ENCODE measurements around the gene HMGCS2.

Gene HMGCS2

GRCh38 chr1:119784191-119784781, 15.6 kb upstream of the HMGCS2 start:
- Histone ChIP-seq H3K9me3 (ENCODE audit: insufficient read depth, low read length) (no peaks in the 10 kb centered on the region), H2AFZ (ENCODE audit: low read depth, low read length) (no peak overlapping the region), H3K9ac (ENCODE audit: low read length) (no peak overlapping the region), H3K4me2 (ENCODE audit: low read length) (no peak overlapping the region), H3K4me1 (ENCODE audit: low read length) (peaks cover 8% of the 10 kb centered on the region), H3K79me2 (ENCODE audit: low read length) (no peaks in the 10 kb centered on the region), H3K4me3 (ENCODE audit: low read length) (no peak overlapping the region), H3K27ac (ENCODE audit: low read length) (no peak overlapping the region), H4K20me1 (ENCODE audit: insufficient read depth, low read length) (no peaks in the 10 kb centered on the region), H3K27me3 (ENCODE audit: low read depth, low read length) (peaks cover 59% of the 10 kb centered on the region), H3K36me3 (replicated peaks; ENCODE audit: low read depth, low read length) (no peaks in the 10 kb centered on the region)
- TF ChIP-seq EZH2phosphoT487 (IDR thresholded peaks at IDR 0.05; ENCODE audit: low read depth), result no peak
- TF ChIP-seq CTCF (IDR thresholded peaks at IDR 0.05; ENCODE audit: low read depth, low read length), result no peak

- H4K20me1 ChIP-seq (ENCODE audit: insufficient read depth, low read length), result no peaks in the 10 kb centered on the region
- TF ChIP-seq CTCF (IDR thresholded peaks at IDR 0.05; ENCODE audit: low read depth, low read length) (no peak), EZH2phosphoT487 (IDR thresholded peaks at IDR 0.05; ENCODE audit: low read depth) (no peak)
- no peak overlapping the region for H2AFZ ChIP-seq (ENCODE audit: low read depth, low read length)
- no peaks in the 10 kb centered on the region for H3K36me3 ChIP-seq (replicated peaks; ENCODE audit: low read depth, low read length)
- H3K4me3 ChIP-seq (ENCODE audit: low read length), result no peak overlapping the region
- peaks cover 8% of the 10 kb centered on the region for H3K4me1 ChIP-seq (ENCODE audit: low read length)
- H3K9me3 ChIP-seq (ENCODE audit: insufficient read depth, low read length), result no peaks in the 10 kb centered on the region
- H3K27ac ChIP-seq (ENCODE audit: low read length), result no peak overlapping the region
- no peaks in the 10 kb centered on the region for H3K79me2 ChIP-seq (ENCODE audit: low read length)
- no peak overlapping the region for H3K9ac ChIP-seq (ENCODE audit: low read length)
- H3K4me2 ChIP-seq (ENCODE audit: low read length), result no peak overlapping the region
- peaks cover 59% of the 10 kb centered on the region for H3K27me3 ChIP-seq (ENCODE audit: low read depth, low read length)
These were observed 14.9 kb upstream of the HMGCS2 start for GRCh38 chr1:119783354-119784185.

GRCh38 chr1:119782631-119783325, 14.1 kb upstream of the HMGCS2 start:
- H3K9me3 ChIP-seq (ENCODE audit: insufficient read depth, low read length), result no peaks in the 10 kb centered on the region
- H4K20me1 ChIP-seq (ENCODE audit: insufficient read depth, low read length), result no peaks in the 10 kb centered on the region
- H3K4me2 ChIP-seq (ENCODE audit: low read length), result no peak overlapping the region
- no peak overlapping the region for H2AFZ ChIP-seq (ENCODE audit: low read depth, low read length)
- peaks cover 52% of the 10 kb centered on the region for H3K27me3 ChIP-seq (ENCODE audit: low read depth, low read length)
- H3K4me1 ChIP-seq (ENCODE audit: low read length), result peaks cover 8% of the 10 kb centered on the region
- TF ChIP-seq CTCF (IDR thresholded peaks at IDR 0.05; ENCODE audit: low read depth, low read length), result no peak
- no peak for TF ChIP-seq EZH2phosphoT487 (IDR thresholded peaks at IDR 0.05; ENCODE audit: low read depth)
- H3K9ac ChIP-seq (ENCODE audit: low read length), result no peak overlapping the region
- H3K27ac ChIP-seq (ENCODE audit: low read length), result no peak overlapping the region
- no peaks in the 10 kb centered on the region for H3K36me3 ChIP-seq (replicated peaks; ENCODE audit: low read depth, low read length)
- H3K4me3 ChIP-seq (ENCODE audit: low read length), result no peak overlapping the region
- no peaks in the 10 kb centered on the region for H3K79me2 ChIP-seq (ENCODE audit: low read length)

Measured in OCI-LY3 (cell line).